MM.1S (cell line): ENCODE data around the gene PRKCZ.

Experiments
- DNase-seq: peaks from one replicate; pipeline ENCODE4 v3.0.0-alpha.2; 2015
- H2AFZ ChIP-seq: fragments of 300-600 bp; sonication (generic); 2 replicates; pipeline ENCODE4 v1.6.0; 2016; ENCODE audit warnings: antibody characterized with exemption, low read length
- H3F3A ChIP-seq: fragments of 300-600 bp; sonication (generic); 2 replicates; pipeline ENCODE4 v1.6.1; 2016; ENCODE audit warnings: mild to moderate bottlenecking, antibody characterized with exemption, low read length, moderate library complexity, mixed read lengths; ENCODE audit not compliant: insufficient read depth
- H3K27ac ChIP-seq: fragments of 300-600 bp; sonication (generic); 2 replicates; pipeline ENCODE4 v1.5.1; 2016; ENCODE audit warnings: mild to moderate bottlenecking, low read length
- H3K27me3 ChIP-seq: fragments of 300-600 bp; sonication (generic); replicated peaks from 2 replicates; pipeline ENCODE4 v1.6.0; 2016; ENCODE audit warnings: low read length; ENCODE audit not compliant: insufficient read depth
- H3K36me3 ChIP-seq: fragments of 300-600 bp; sonication (generic); replicated peaks from 2 replicates; pipeline ENCODE4 v1.6.1; 2016; ENCODE audit warnings: mild to moderate bottlenecking, low read length, mixed read lengths; ENCODE audit not compliant: insufficient read depth
- H3K4me1 ChIP-seq: fragments of 300-600 bp; sonication (generic); 2 replicates; pipeline ENCODE4 v1.6.1; 2016; ENCODE audit warnings: low read length, mixed read lengths
- H3K4me2 ChIP-seq: fragments of 300-600 bp; sonication (generic); 2 replicates; pipeline ENCODE4 v1.6.0; 2016; ENCODE audit warnings: low read depth, low read length
- H3K4me3 ChIP-seq: fragments of 300-600 bp; sonication (generic); 2 replicates; pipeline ENCODE4 v1.5.1; 2016; ENCODE audit warnings: low read length, mixed read lengths
- H3K79me2 ChIP-seq: fragments of 300-600 bp; sonication (generic); 2 replicates; pipeline ENCODE4 v1.6.1; 2016; ENCODE audit warnings: mixed run types, low read length, mixed read lengths
- H3K9ac ChIP-seq: fragments of 300-600 bp; sonication (generic); 2 replicates; pipeline ENCODE4 v1.6.1; 2016; ENCODE audit warnings: low read length, mixed read lengths
- H3K9me2 ChIP-seq: fragments of 300-600 bp; sonication (generic); replicated peaks from 2 replicates; pipeline ENCODE4 v1.6.1; 2016; ENCODE audit warnings: mild to moderate bottlenecking, low read length, mixed read lengths; ENCODE audit not compliant: insufficient read depth
- H3K9me3 ChIP-seq: fragments of 300-600 bp; sonication (generic); replicated peaks from 2 replicates; pipeline ENCODE4 v1.6.1; 2016; ENCODE audit warnings: mild to moderate bottlenecking, low read length, mixed read lengths; ENCODE audit not compliant: insufficient read depth
- H4K20me1 ChIP-seq: fragments of 300-600 bp; sonication (generic); 2 replicates; pipeline ENCODE4 v1.6.1; 2016; ENCODE audit warnings: mild to moderate bottlenecking, low read length, moderate library complexity, mixed read lengths; ENCODE audit not compliant: insufficient read depth
- CTCF ChIP-seq: fragments of 300-600 bp; sonication (generic); IDR thresholded peaks from 2 replicates; pipeline ENCODE4 v1.5.1; 2016; ENCODE audit warnings: antibody characterized with exemption, low read length, mixed read lengths
- EZH2 ChIP-seq: fragments of 300-600 bp; sonication (generic); optimal IDR thresholded peaks from 2 replicates; pipeline ENCODE3; 2017; ENCODE audit warnings: low read depth, mild to moderate bottlenecking, antibody characterized with exemption, low read length, mixed read lengths
- EZH2phosphoT487 ChIP-seq: fragments of 300-600 bp; sonication (generic); IDR thresholded peaks from 2 replicates; pipeline ENCODE4 v1.6.1; 2018; ENCODE audit warnings: antibody characterized with exemption, low read length

Gene PRKCZ

GRCh38 chr1:2083666-2084065 lies 33.5 kb downstream of the PRKCZ start:
- Histone ChIP-seq H3K27ac (no peak overlapping the region), H3K4me2 (no peak overlapping the region), H4K20me1 (no peaks in the 10 kb centered on the region), H3F3A (no peaks in the 10 kb centered on the region), H3K79me2 (no peaks in the 10 kb centered on the region), H3K4me1 (no peaks in the 10 kb centered on the region), H2AFZ (no peak overlapping the region), H3K27me3 (peaks cover 88% of the 10 kb centered on the region), H3K9me2 (no peaks in the 10 kb centered on the region), H3K36me3 (no peaks in the 10 kb centered on the region), H3K4me3 (no peak overlapping the region), H3K9ac (no peak overlapping the region), H3K9me3 (no peaks in the 10 kb centered on the region)
- no peak for TF ChIP-seq CTCF
- no peak for TF ChIP-seq EZH2
- no peak for TF ChIP-seq EZH2phosphoT487
- DNase-seq = no peak

GRCh38 chr1:2084306-2084705 lies 34.1 kb downstream of the PRKCZ start:
- H2AFZ ChIP-seq = no peak overlapping the region
- H3K4me3 ChIP-seq = no peak overlapping the region
- H3K36me3 ChIP-seq = no peaks in the 10 kb centered on the region
- H3K27ac ChIP-seq = no peak overlapping the region
- no peak for TF ChIP-seq EZH2phosphoT487
- no peak for TF ChIP-seq CTCF
- TF ChIP-seq EZH2 = no peak
- H3K79me2 ChIP-seq = no peaks in the 10 kb centered on the region
- H3K4me2 ChIP-seq = no peak overlapping the region
- no peak overlapping the region for H3K9ac ChIP-seq
- no peak for DNase-seq
- no peaks in the 10 kb centered on the region for H3K4me1 ChIP-seq
- no peaks in the 10 kb centered on the region for H3F3A ChIP-seq
- H3K27me3 ChIP-seq = peaks cover 94% of the 10 kb centered on the region
- no peaks in the 10 kb centered on the region for H3K9me3 ChIP-seq
- no peaks in the 10 kb centered on the region for H3K9me2 ChIP-seq
- H4K20me1 ChIP-seq = no peaks in the 10 kb centered on the region

GRCh38 chr1:2085080-2085479 lies 34.9 kb downstream of the PRKCZ start:
- H3K4me1 ChIP-seq = no peaks in the 10 kb centered on the region
- H3K9ac ChIP-seq = no peak overlapping the region
- H2AFZ ChIP-seq = no peak overlapping the region
- DNase-seq = no peak
- peaks cover 94% of the 10 kb centered on the region for H3K27me3 ChIP-seq
- no peaks in the 10 kb centered on the region for H3K9me3 ChIP-seq
- H3K36me3 ChIP-seq = no peaks in the 10 kb centered on the region
- H4K20me1 ChIP-seq = no peaks in the 10 kb centered on the region
- H3F3A ChIP-seq = no peaks in the 10 kb centered on the region
- H3K79me2 ChIP-seq = no peaks in the 10 kb centered on the region
- no peak overlapping the region for H3K4me3 ChIP-seq
- H3K4me2 ChIP-seq = no peak overlapping the region
- TF ChIP-seq EZH2phosphoT487 = no peak
- TF ChIP-seq EZH2 = no peak
- no peak for TF ChIP-seq CTCF
- no peak overlapping the region for H3K27ac ChIP-seq
- H3K9me2 ChIP-seq = no peaks in the 10 kb centered on the region
